Activated CD4-positive, alpha-beta T cell treated with anti-CD3 and anti-CD28 coated beads, Interleukin-2, amount 10 ng/mL, durations not matched to agents 7 days and 5 days (primary cell): ENCODE results near the gene MPV17L2. TPM values are rescaled to one million over a fixed set of nuclear protein-coding genes. Genes with fewer than 3 reads are reported as not detected.

Source experiments
- CTCF ChIA-PET: fragments of 350-600 bp; sonication (Branson Sonifier 250); formaldehyde crosslinking; loops from one replicate; lab custom pipeline; 2021; ENCODE audit warnings: antibody characterized with exemption; lab: Charles Lee
- POLR2A ChIA-PET: fragments of 350-600 bp; sonication (Branson Sonifier 250); formaldehyde crosslinking; loops from one replicate; lab custom pipeline; 2021; ENCODE audit warnings: antibody characterized with exemption; lab: Charles Lee
- DNase-seq: peaks from one replicate; pipeline ENCODE4 v3.0.0-alpha.2; 2020
- H3K27ac Mint-ChIP-seq: one replicate; pipeline ENCODE4 v1.8.0; 2021; ENCODE audit warnings: mild to moderate bottlenecking, moderate library complexity, mixed read lengths
- H3K27me3 Mint-ChIP-seq: one replicate; pipeline ENCODE4 v1.8.0; 2021; ENCODE audit warnings: mixed read lengths
- H3K36me3 Mint-ChIP-seq: one replicate; pipeline ENCODE4 v1.8.0; 2021; ENCODE audit warnings: low read depth, mixed read lengths
- H3K4me1 Mint-ChIP-seq: one replicate; pipeline ENCODE4 v1.8.0; 2021; ENCODE audit warnings: mixed read lengths
- H3K4me3 Mint-ChIP-seq: one replicate; pipeline ENCODE4 v1.8.0; 2021; ENCODE audit warnings: mild to moderate bottlenecking, moderate library complexity, mixed read lengths
- H3K9me3 Mint-ChIP-seq: one replicate; pipeline ENCODE4 v1.8.0; 2021; ENCODE audit warnings: mixed read lengths
- total RNA-seq, 2 experiments: library from RNA; stranded (reverse); gene quantifications; one replicate each; pipeline ENCODE4 v1.2.3, GENCODE V29; 2021

The MPV17L2 gene
- total RNA-seq, 2 experiments from 2014 or later = 6.1 to 6.5 TPM

DNA sequence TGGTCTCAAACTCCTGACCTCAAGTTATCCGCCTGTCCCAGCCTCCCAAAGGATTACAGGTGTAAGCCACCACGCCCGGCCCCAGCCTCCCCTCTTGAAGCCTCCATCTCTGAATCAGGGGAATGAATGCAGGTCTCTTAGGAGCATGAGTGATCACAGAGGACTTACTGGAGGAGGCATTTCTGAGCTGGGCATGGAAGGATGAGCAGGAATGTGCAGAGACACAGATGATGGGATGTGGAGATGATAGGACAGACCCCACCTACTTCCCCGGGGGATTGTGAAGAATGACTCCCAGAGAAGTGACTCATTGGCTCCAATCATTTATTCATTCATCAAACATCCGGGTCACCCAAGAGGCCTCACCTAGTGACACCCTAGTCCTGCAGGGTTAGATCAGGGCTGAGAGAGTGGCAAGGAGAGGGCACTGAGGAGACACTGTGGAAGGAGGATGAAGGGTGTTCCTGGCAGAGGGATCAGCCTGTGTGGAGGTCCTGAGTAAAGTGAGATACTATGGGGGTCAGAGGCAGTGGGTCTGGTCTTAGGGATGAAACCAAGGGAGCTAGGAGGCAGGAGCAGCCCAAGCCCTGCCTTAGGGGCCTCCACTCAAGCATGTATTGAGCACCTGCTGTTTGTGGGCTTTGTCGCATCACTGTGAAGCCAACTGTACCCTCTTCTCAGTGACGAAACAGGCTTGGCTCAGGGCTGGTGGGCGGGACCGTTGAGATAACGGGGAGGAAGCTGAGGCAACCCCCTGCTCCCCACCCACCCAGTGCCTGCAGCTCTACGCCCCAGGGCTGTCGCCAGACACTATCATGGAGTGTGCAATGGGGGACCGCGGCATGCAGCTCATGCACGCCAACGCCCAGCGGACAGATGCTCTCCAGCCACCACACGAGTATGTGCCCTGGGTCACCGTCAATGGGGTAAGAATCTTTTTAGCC, 16.4 kb upstream of the MPV17L2 start:
- Mint-ChIP-seq H3K9me3 (no peaks in the 10 kb centered on the region), H3K27me3 (no peaks in the 10 kb centered on the region), H3K4me3 (peak overlapping the region; percentile 19), H3K27ac (no peak overlapping the region), H3K36me3 (peaks cover 23% of the 10 kb centered on the region), H3K4me1 (peaks cover 31% of the 10 kb centered on the region)
- ChIA-PET POLR2A (no interaction called here), CTCF (interaction anchor here (0.8 to 2.1 kb wide), 6 partner anchors 7 to 153 kb away, joined by 3 to 8 read pairs (median 4); no protein-coding TSS in a partner anchor)
- no peak for DNase-seq

DNA sequence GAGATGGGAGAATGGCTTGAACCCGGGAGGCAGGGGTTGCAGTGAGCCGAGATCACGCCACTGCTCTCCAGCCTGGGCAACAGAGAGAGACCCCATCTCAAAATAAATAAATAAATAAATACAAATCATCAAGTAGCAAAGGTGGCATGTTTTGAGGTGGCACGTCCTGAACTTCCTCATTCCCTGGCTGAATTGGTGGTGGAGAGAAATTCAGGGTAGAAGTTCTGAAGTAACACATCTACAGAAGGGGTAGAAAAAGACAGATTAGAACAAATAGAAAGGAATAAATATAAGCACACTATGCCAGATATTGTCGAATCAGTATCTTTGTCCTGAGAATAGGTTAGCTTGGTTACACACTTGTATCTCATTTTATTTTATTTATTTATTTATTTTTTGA, 13.1 kb upstream of the MPV17L2 start:
- H3K36me3 Mint-ChIP-seq = peaks cover 21% of the 10 kb centered on the region
- no peak overlapping the region for H3K4me3 Mint-ChIP-seq
- DNase-seq = no peak
- H3K9me3 Mint-ChIP-seq = no peaks in the 10 kb centered on the region
- no peaks in the 10 kb centered on the region for H3K27me3 Mint-ChIP-seq
- ChIA-PET CTCF (no interaction called here), POLR2A (no interaction called here)
- peaks cover 9% of the 10 kb centered on the region for H3K4me1 Mint-ChIP-seq
- no peak overlapping the region for H3K27ac Mint-ChIP-seq

DNA sequence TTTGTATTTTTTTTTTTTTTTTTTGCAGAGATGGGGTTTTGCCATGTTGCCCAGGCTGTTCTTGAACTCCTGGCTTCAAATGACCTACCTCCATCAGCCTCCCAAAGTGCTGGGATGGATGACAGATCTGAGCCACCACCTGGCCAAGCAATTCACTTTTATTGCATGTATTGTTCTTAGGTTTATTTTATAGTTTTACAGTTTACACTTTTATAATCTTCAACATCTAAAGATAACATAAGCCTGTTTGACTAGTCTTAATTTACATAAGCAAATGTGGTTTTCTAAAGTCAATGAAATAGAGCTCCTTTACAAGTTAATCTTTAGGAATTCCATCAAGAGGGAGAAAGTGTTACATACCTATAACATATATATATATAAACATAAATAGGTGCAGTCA, 9.5 kb upstream of the MPV17L2 start:
- H3K9me3 Mint-ChIP-seq = no peaks in the 10 kb centered on the region
- POLR2A ChIA-PET = no interaction called here
- H3K4me3 Mint-ChIP-seq = no peak overlapping the region
- H3K27ac Mint-ChIP-seq = no peak overlapping the region
- peaks cover 4% of the 10 kb centered on the region for H3K36me3 Mint-ChIP-seq
- H3K4me1 Mint-ChIP-seq = peaks cover 3% of the 10 kb centered on the region
- DNase-seq = no peak
- peaks cover 4% of the 10 kb centered on the region for H3K27me3 Mint-ChIP-seq
- CTCF ChIA-PET = interaction anchor here (0.7 to 1.9 kb wide), 5 partner anchors 8 to 72 kb away, joined by 3 to 6 read pairs (median 3); no protein-coding TSS in a partner anchor

DNA sequence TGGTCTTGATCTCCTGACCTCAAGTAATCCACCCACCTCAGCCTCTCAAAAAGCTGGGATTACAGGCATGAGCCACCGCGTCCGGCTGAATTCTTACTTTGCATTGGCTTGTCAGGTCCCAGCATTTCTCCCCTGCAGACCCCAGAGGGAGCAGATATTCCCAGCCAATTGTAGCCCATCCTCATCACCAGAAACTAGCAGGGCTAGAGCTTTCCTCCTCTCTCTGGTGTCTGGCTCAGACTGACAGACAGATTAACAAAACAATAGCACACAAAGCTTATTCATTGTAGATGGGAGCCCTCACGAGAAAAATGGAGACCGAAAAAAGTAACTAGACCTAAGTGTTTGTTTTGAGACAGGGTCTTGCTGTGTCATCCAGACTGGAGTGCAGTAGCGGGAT, 7.5 kb upstream of the MPV17L2 start:
- no peak for DNase-seq
- CTCF ChIA-PET = interaction anchor here (0.6 to 1.9 kb wide), 3 partner anchors 20 to 235 kb away, joined by 3 to 6 read pairs (median 4); no protein-coding TSS in a partner anchor
- POLR2A ChIA-PET = no interaction called here
- Mint-ChIP-seq H3K27ac (no peak overlapping the region), H3K27me3 (peaks cover 4% of the 10 kb centered on the region), H3K4me3 (no peak overlapping the region), H3K9me3 (no peaks in the 10 kb centered on the region), H3K4me1 (peaks cover 3% of the 10 kb centered on the region), H3K36me3 (no peaks in the 10 kb centered on the region)

DNA sequence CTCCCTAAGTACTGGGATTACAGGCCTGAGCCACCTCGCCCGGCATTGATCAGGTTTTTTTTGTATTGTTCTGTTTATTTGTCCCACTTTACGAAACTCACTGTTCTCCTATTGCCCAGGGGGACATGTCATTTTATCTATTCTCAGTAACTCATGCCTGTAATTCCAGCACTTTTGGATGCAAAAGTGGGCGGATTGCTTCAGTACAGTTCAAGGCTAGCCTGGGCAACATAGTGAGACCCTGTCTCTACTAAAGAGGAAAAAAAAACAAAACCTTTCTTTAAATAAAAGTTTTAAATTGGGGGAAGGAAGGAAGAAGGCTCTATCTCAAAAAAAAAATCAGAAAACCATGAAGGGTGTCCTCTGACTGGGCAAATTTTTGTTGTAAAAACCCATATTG, 2.7 kb upstream of the MPV17L2 start:
- Mint-ChIP-seq H3K4me1 (peaks cover 25% of the 10 kb centered on the region), H3K9me3 (no peaks in the 10 kb centered on the region), H3K27ac (no peak overlapping the region), H3K27me3 (peaks cover 4% of the 10 kb centered on the region), H3K36me3 (no peaks in the 10 kb centered on the region), H3K4me3 (no peak overlapping the region)
- ChIA-PET POLR2A (no interaction called here), CTCF (interaction anchor here (0.7 kb wide), 1 partner anchor 330 kb away, joined by 3 read pairs; no protein-coding TSS in a partner anchor)
- DNase-seq = no peak

DNA sequence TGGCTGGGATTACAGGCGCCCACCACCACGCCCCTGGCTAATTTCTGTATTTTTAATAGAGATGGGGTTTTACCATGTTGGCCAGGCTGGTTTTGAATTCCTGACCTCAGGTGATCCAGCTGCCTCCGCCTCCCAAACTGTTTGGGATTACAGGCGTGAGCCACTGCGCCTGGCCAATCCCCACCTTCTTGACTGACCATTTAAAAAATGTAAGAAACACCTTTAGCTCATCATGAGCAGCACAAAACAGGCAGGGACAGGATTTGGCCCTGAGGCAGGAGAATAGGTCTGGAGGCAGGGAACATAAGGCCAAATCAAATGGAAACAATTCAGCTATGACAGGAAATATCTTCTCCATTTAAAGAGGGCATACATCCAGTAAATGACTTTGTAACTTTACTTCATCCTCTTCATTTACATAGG, 1.4 kb upstream of the MPV17L2 start:
- Mint-ChIP-seq H3K9me3 (no peaks in the 10 kb centered on the region), H3K4me1 (peaks cover 25% of the 10 kb centered on the region), H3K27me3 (no peaks in the 10 kb centered on the region), H3K4me3 (peak overlapping the region; percentile 79), H3K27ac (peak overlapping the region; percentile 93), H3K36me3 (no peaks in the 10 kb centered on the region)
- CTCF ChIA-PET = interaction anchor here (0.6 to 1.5 kb wide), 9 partner anchors 8 to 676 kb away, joined by 3 to 8 read pairs (median 3); partner anchors contain the start of gene SSBP4
- POLR2A ChIA-PET = interaction anchor here (0.6 kb wide), 1 partner anchor 48 kb away, joined by 3 read pairs; no protein-coding TSS in a partner anchor
- no peak for DNase-seq

DNA sequence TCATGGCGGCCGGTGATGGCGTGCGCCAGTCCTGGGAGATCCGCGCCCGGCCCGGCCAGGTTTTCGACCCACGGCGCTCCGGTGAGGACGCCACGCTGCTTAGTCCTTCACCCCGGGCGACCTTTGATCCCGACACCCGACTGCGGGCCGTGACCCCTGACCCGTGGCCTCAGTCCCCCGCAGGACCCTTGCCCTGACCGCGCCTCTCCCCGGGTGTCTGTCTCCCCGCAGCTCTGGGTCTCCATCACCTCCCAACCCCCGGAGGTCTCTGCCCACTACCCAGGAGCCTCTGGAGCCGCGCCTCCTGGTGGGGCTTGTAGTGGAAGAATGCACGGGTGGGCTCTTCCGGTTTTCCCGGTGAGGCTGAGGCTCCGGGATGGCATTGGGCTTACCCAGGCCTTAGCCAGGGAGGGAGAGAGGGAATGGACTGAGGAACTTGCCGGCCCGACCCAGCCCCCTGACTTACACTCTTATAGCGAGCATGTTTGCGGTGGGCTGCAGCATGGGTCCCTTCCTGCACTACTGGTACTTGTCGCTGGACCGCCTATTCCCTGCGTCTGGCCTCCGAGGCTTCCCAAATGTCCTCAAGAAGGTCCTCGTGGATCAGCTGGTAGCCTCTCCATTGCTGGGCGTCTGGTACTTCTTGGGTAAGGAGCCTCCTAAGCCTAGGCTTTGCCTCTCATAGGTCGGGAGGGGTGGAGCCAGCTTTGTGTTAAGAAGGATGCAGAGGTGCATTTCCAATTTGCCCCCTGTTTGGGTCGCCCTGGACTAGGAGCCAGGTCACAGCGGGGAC, 566 bp downstream of the MPV17L2 start:
- peaks cover 1% of the 10 kb centered on the region for H3K36me3 Mint-ChIP-seq
- peaks cover 25% of the 10 kb centered on the region for H3K4me1 Mint-ChIP-seq
- POLR2A ChIA-PET = interaction anchor here (0.5 to 1.0 kb wide), 3 partner anchors 26 to 238 kb away, joined by 3 to 4 read pairs (median 3); partner anchors contain the start of gene JUND
- CTCF ChIA-PET = interaction anchor here (0.6 to 1.9 kb wide), 3 partner anchors 19 to 58 kb away, joined by 3 to 5 read pairs (median 4); no protein-coding TSS in a partner anchor
- DNase-seq = no peak
- no peaks in the 10 kb centered on the region for H3K9me3 Mint-ChIP-seq
- H3K4me3 Mint-ChIP-seq = peak overlapping the region; percentile 79
- no peaks in the 10 kb centered on the region for H3K27me3 Mint-ChIP-seq
- H3K27ac Mint-ChIP-seq = peak overlapping the region; percentile 93

DNA sequence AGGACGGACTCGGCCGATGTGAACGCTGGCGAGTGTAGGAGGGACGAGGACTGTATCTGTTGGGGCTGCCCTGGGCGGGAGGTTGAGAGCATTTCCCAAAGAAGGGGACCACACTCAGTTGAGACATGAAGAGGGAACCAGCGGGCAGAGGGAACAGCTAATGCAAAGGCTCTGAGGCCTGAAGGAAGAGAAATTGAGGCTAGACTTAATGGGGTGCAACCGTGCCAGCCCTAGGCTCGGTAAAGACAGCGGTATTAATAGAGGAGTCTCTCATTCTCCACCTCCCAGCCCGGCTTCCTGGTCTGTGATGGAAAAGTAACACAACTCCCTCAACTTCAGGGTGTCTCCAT, 1.1 kb downstream of the MPV17L2 start:
- H3K4me3 Mint-ChIP-seq = peak overlapping the region; percentile 79
- POLR2A ChIA-PET = no interaction called here

DNA sequence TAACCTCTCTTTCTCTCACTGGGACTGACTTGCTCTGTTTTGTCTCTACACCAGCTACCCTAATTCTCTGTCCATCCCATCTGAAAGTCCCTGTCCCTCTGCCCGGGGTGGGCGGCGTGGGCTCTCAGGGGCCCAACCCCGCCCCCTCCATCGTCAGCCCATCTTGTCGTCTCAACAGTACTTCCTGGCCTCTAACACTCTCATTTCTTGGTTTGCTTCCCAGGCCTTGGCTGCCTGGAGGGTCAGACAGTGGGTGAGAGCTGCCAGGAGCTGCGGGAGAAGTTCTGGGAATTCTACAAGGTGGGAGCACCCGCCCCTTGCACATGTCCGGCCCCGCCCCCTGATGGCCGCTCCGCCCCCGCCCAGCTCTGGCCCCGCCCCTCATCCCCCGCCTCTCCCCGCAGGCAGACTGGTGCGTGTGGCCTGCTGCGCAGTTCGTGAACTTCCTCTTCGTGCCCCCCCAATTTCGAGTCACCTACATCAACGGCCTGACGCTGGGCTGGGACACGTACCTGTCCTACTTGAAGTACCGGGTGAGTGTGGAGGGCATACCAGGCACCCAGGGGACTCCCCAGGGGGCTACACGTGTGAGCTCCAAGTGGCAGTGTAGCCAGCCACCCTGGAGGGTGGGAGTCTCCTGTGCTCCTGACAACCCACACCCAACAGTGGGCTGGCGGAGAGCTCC, 1.7 kb downstream of the MPV17L2 start:
- Mint-ChIP-seq H3K27ac (peak overlapping the region; percentile 64), H3K4me1 (peaks cover 25% of the 10 kb centered on the region), H3K27me3 (no peaks in the 10 kb centered on the region), H3K36me3 (peaks cover 3% of the 10 kb centered on the region), H3K9me3 (no peaks in the 10 kb centered on the region), H3K4me3 (peak overlapping the region; percentile 79)
- CTCF ChIA-PET = interaction anchor here (0.8 to 1.4 kb wide), 2 partner anchors 9 to 57 kb away, joined by 4 read pairs; partner anchors contain the start of gene RAB3A
- POLR2A ChIA-PET = no interaction called here
- peak; percentile 36 for DNase-seq

More for the DNA sequence above, 1.1 kb downstream of the MPV17L2 start:
- Mint-ChIP-seq H3K4me1 (peaks cover 25% of the 10 kb centered on the region), H3K9me3 (no peaks in the 10 kb centered on the region), H3K27me3 (no peaks in the 10 kb centered on the region), H3K27ac (peak overlapping the region; percentile 62), H3K36me3 (peaks cover 3% of the 10 kb centered on the region)
- DNase-seq = no peak
- CTCF ChIA-PET = interaction anchor here (0.8 to 1.4 kb wide), 2 partner anchors 10 to 58 kb away, joined by 4 read pairs; partner anchors contain the start of gene RAB3A

DNA sequence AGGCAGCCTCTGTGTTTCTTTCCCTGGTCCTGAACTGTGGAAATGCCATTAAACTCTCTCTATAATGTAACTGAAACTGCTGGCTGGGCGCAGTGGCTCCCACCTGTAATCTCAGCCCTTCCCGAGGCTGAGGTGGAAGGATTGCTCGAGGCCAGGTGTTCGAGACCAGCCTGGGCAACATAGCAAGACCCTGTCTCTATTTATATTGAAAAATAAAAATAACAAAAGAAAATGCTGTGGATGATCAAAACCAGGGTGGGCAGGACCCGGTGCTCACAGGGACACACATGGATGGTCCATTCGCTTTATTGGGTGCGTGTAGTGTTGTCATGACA, 3.5 kb downstream of the MPV17L2 start:
- Mint-ChIP-seq H3K36me3 (peaks cover 3% of the 10 kb centered on the region), H3K9me3 (no peaks in the 10 kb centered on the region), H3K4me1 (peaks cover 26% of the 10 kb centered on the region), H3K4me3 (no peak overlapping the region), H3K27me3 (no peaks in the 10 kb centered on the region), H3K27ac (no peak overlapping the region)
- ChIA-PET CTCF (no interaction called here), POLR2A (no interaction called here)
- no peak for DNase-seq

DNA sequence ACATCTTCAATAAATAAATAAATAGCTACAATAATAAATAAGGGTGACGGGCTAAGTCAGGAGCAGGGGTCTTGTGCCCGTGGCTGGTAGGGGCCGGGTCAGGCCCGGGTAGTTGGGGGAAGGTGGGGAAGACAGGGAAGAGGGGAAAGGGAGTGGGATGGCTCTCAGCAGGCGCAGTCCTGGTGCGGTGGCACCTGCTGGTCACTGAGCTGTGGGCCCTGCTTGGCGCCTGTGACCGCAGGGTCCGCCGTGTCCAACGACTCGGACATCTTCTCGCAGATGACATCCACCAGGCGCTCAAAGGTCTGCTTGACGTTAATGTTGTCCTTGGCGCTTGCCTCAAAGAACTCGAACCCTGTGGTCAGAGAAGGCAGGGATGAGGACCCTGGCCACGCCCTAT, 4.3 kb downstream of the MPV17L2 start:
- ChIA-PET POLR2A (no interaction called here), CTCF (no interaction called here)
- Mint-ChIP-seq H3K27ac (no peak overlapping the region), H3K27me3 (no peaks in the 10 kb centered on the region), H3K4me3 (no peak overlapping the region), H3K36me3 (peaks cover 6% of the 10 kb centered on the region), H3K4me1 (peaks cover 24% of the 10 kb centered on the region), H3K9me3 (no peaks in the 10 kb centered on the region)
- no peak for DNase-seq

DNA sequence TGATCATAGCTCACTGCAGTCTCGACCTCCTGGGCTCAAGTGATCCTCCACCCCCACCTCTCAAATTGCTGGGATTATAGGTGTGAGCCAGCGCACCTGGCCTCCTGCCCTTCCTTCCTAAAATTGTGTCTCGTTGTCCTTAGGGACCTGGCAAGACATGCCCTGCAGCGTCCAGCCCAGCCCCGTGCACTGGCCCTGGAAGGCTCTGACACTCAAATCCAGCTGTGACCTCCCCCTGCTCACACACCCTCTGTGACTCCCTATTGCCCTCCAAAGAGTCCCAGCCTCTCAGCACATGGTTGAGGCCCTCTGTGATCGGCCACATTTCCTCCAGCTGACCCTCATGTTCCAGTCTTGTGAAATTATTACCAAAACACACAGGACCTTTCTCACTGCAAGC, 4.9 kb downstream of the MPV17L2 start:
- CTCF ChIA-PET = interaction anchor here (1.6 kb wide), 1 partner anchor 46 kb away, joined by 4 read pairs; no protein-coding TSS in a partner anchor
- H3K27me3 Mint-ChIP-seq = no peaks in the 10 kb centered on the region
- no peak for DNase-seq
- peak overlapping the region; percentile 31 for H3K27ac Mint-ChIP-seq
- H3K36me3 Mint-ChIP-seq = peaks cover 8% of the 10 kb centered on the region
- POLR2A ChIA-PET = no interaction called here
- H3K4me3 Mint-ChIP-seq = no peak overlapping the region
- peaks cover 28% of the 10 kb centered on the region for H3K4me1 Mint-ChIP-seq
- no peaks in the 10 kb centered on the region for H3K9me3 Mint-ChIP-seq
